K562 (cell line): Measurements from ENCODE around the gene MYBPHL. TPM values are rescaled to one million over a fixed set of nuclear protein-coding genes. Genes with fewer than 3 reads are reported as not detected.
A peak's percentile ranks its signal among the peaks of the same experiment; 100 is the strongest.
"Not testable (repeated sequence)": the region's sequence is repeated elsewhere in the genome, so short reads cannot be mapped to it uniquely, and the experiment has no call there.

Experiments
- ATAC-seq: fragments of 200-7000 bp; cut with Tn5 transposase; 3 replicates; pipeline ENCODE4 v1.9.1; 2020; ENCODE audit warnings: moderate library complexity
- BruUV-seq: library from RNA; stranded (reverse); fragments of 400-500 nt; replicated peaks from 2 replicates; lab custom pipeline; 2021; lab: Mats Ljungman, UMichigan
- CTCF ChIA-PET: fragments of 300-600 bp; formaldehyde crosslinking; extraction: SDS; loops from one replicate; lab custom pipeline; 2021; ENCODE audit warnings: low intra/inter-chr PET ratio; lab: Yijun Ruan, JAX
- POLR2A ChIA-PET: fragments of 300-600, 350-650 bp; sonication (Branson Sonifier 250); formaldehyde crosslinking; extraction: SDS; loops from one replicate; lab custom pipeline; 2021; ENCODE audit warnings: antibody characterized with exemption, inconsistent platforms; lab: Yijun Ruan, JAX
- DNase-seq, 4 experiments: peaks; one replicate each; pipeline versions ENCODE4 v3.0.0 to v3.0.0-alpha.2; 2011 to 2018; ENCODE audit warnings: low spot score in 3 of 4, mixed read lengths in 3 of 4; ENCODE audit errors: extremely low read depth in 1 of 4
- FAIRE-seq: peaks from 2 replicates; lab custom pipeline; 2011; peaks lifted over from hg19 to GRCh38; lab: Jason Lieb, UNC
- H2AFZ ChIP-seq: 2 replicates; pipeline ENCODE4 v1.6.0; 2011; ENCODE audit warnings: low read depth, low read length, control low read depth, inconsistent platforms
- H3K27ac ChIP-seq: fragments of 200-600 bp; 3 replicates; pipeline ENCODE4 v1.8.0; 2011; ENCODE audit warnings: low read depth, mild to moderate bottlenecking, control low read depth, inconsistent platforms, low read length, moderate library complexity, mixed read lengths; ENCODE audit errors: extremely low read depth
- H3K27me3 ChIP-seq, 2 experiments: fragments of 300-600 bp in 1 of 2; 2 replicates in 1 of 2; 3 replicates in 1 of 2; pipeline versions ENCODE4 v1.6.0 to v1.8.0; 2011; ENCODE audit warnings: inconsistent platforms in 2 of 2, low read length in 2 of 2, mild to moderate bottlenecking in 1 of 2, mixed read lengths in 1 of 2, moderate library complexity in 1 of 2; ENCODE audit not compliant: control insufficient read depth in 2 of 2, insufficient read depth in 2 of 2
- H3K36me3 ChIP-seq: fragments of 300-600 bp; 3 replicates; pipeline ENCODE4 v1.8.0; 2011; ENCODE audit warnings: mild to moderate bottlenecking, low read length, inconsistent platforms; ENCODE audit not compliant: control insufficient read depth, insufficient read depth
- H3K4me1 ChIP-seq, 2 experiments: fragments of 200-600 bp in 1 of 2; replicated peaks in 1 of 2; 2 replicates in 1 of 2; 3 replicates in 1 of 2; pipeline versions ENCODE4 v1.5.1 to v1.8.0; 2011; ENCODE audit warnings: inconsistent platforms in 2 of 2, low read length in 2 of 2, mild to moderate bottlenecking in 1 of 2, mixed read lengths in 1 of 2, moderate library complexity in 1 of 2; ENCODE audit not compliant: control insufficient read depth in 2 of 2, insufficient read depth in 2 of 2
- H3K4me2 ChIP-seq: 2 replicates; pipeline ENCODE4 v1.6.1; 2011; ENCODE audit warnings: low read length, control low read depth, inconsistent platforms, mixed read lengths; ENCODE audit not compliant: insufficient read depth
- H3K4me3 ChIP-seq: fragments of 200-600 bp; sonication (generic), shearing (Covaris generic); 2 replicates; pipeline ENCODE4 v1.5.1; 2016; ENCODE audit warnings: control low read depth, inconsistent platforms
- H3K79me2 ChIP-seq: fragments of 200-600 bp; 3 replicates; pipeline ENCODE4 v1.8.0; 2011; ENCODE audit warnings: low read length, inconsistent platforms; ENCODE audit not compliant: control insufficient read depth, insufficient read depth
- H3K9ac ChIP-seq, 2 experiments: 2 replicates each; pipeline versions ENCODE4 v1.6.0 to v1.6.1; 2011; ENCODE audit warnings: low read depth in 2 of 2, low read length in 2 of 2, control low read depth in 1 of 2, inconsistent platforms in 1 of 2, mild to moderate bottlenecking in 1 of 2, mixed read lengths in 1 of 2; ENCODE audit not compliant: insufficient read depth in 1 of 2
- H3K9me1 ChIP-seq: one replicate; pipeline ENCODE4 v1.6.0; 2011; ENCODE audit warnings: inconsistent platforms, mild to moderate bottlenecking, low read length, moderate library complexity; ENCODE audit not compliant: control insufficient read depth, insufficient read depth
- H3K9me3 ChIP-seq: replicated peaks from 2 replicates; pipeline ENCODE4 v1.5.1; 2011; ENCODE audit warnings: low read depth, low read length, inconsistent platforms; ENCODE audit not compliant: control insufficient read depth, insufficient read depth
- H4K20me1 ChIP-seq: replicated peaks from 2 replicates; pipeline ENCODE4 v1.6.1; 2011; ENCODE audit warnings: low read length, inconsistent platforms, mixed read lengths; ENCODE audit not compliant: control insufficient read depth, insufficient read depth
- ARID1B ChIP-seq: fragments of 450-650 bp; IDR thresholded peaks from 2 replicates; pipeline ENCODE4 v1.6.1; 2016; ENCODE audit warnings: antibody characterized with exemption, mild to moderate bottlenecking, inconsistent platforms
- BCOR ChIP-seq: fragments of 450-650 bp; IDR thresholded peaks from 2 replicates; pipeline ENCODE4 v1.6.1; 2016
- KAT8 ChIP-seq: fragments of 450-650 bp; IDR thresholded peaks from 2 replicates; pipeline ENCODE4 v1.6.1; 2016; ENCODE audit warnings: low read depth, mild to moderate bottlenecking
- KLF1 ChIP-seq: fragments of 450-650 bp; IDR thresholded peaks from 2 replicates; pipeline ENCODE4 v1.6.1; 2016; ENCODE audit warnings: missing genetic modification characterization, missing compliant biosample characterization
- RBFOX2 ChIP-seq: fragments of 200-400 bp; formaldehyde crosslinking; IDR thresholded peaks from 2 replicates; pipeline ENCODE4 v1.6.1; 2017; ENCODE audit warnings: low read depth, mild to moderate bottlenecking, low read length, moderate library complexity
- SLC30A9 ChIP-seq: fragments of 250-450 bp; sonication (Bioruptor Pico); IDR thresholded peaks from 2 replicates; pipeline ENCODE4 v1.8.0; 2022; ENCODE audit warnings: mild to moderate bottlenecking, moderate library complexity
- TAF1 ChIP-seq: IDR thresholded peaks from 2 replicates; pipeline ENCODE4 v1.6.1; 2011; ENCODE audit warnings: mild to moderate bottlenecking, low read length, moderate library complexity; ENCODE audit not compliant: insufficient read depth, control insufficient read depth, severe bottlenecking; ENCODE audit errors: extremely low read depth
- TAF9B ChIP-seq: fragments of 450-650 bp; IDR thresholded peaks from 2 replicates; pipeline ENCODE4 v1.6.1; 2018; ENCODE audit warnings: mild to moderate bottlenecking; ENCODE audit not compliant: partially characterized antibody
- TEAD1 ChIP-seq, 2 experiments: fragments of 450-650 bp in 1 of 2; sonication (generic) in 1 of 2; formaldehyde crosslinking; IDR thresholded peaks; 2 replicates each; pipeline versions ENCODE4 v1.4.0 to v1.8.0; 2020 to 2022; ENCODE audit warnings: mild to moderate bottlenecking in 2 of 2, missing genetic modification reagents in 1 of 2
- ZC3H11A ChIP-seq: IDR thresholded peaks from 2 replicates; pipeline ENCODE4 v1.6.1; 2012; ENCODE audit warnings: low read depth, low read length, improper control_type of control experiment
- ZC3H8 ChIP-seq: fragments of 450-650 bp; IDR thresholded peaks from 2 replicates; pipeline ENCODE4 v1.6.1; 2017
- ZNF174 ChIP-seq: fragments of 250-450 bp; sonication (Bioruptor Pico); IDR thresholded peaks from 2 replicates; pipeline ENCODE4 v1.4.0; 2020; ENCODE audit warnings: mild to moderate bottlenecking
- ZNF586 ChIP-seq: fragments of 450-650 bp; formaldehyde crosslinking; conservative IDR thresholded peaks from 2 replicates; pipeline ENCODE4 v1.4.0; 2020; ENCODE audit warnings: mild to moderate bottlenecking, moderate library complexity
- ZZZ3 ChIP-seq: fragments of 450-650 bp; IDR thresholded peaks from 2 replicates; pipeline ENCODE4 v1.6.1; 2016; ENCODE audit warnings: antibody characterized with exemption, mild to moderate bottlenecking, moderate library complexity
- WGBS: fragments of 100-300 bp; shearing (Covaris generic); methylation state at CpG from one replicate; pipeline ENCODE4 v1.1.6; 2016; ENCODE audit warnings: low coverage, mixed read lengths; ENCODE audit not compliant: insufficient coverage; ENCODE audit errors: missing lambda C conversion rate; 5-methylcytosine and 5-hydroxymethylcytosine counted together
- in situ Hi-C: fragments of 300-500 bp; cut with MboI; formaldehyde crosslinking; loops from 4 replicates; pipeline ENCODE4 v1.15.0; 2018; ENCODE audit warnings: inconsistent platforms, mixed read lengths
- intact Hi-C: fragments of 100-400 bp; cut with micrococcal nuclease; formaldehyde crosslinking; loops from 2 replicates; pipeline ENCODE4 v1.14.2; 2022
- polyA plus RNA-seq, 8 experiments: library from polyadenylated mRNA; depleted of rRNA in 4 of 8; stranded (reverse) in 5 of 8; unstranded in 3 of 8; fragments of >200 nt; fragmentation: Nextera tagmentation in 2 of 8; fragmentation: Illumina TruSeq in 1 of 8; extraction: Ambion mirVana in 2 of 8; extraction: Trizol in 1 of 8; gene quantifications; 2 replicates each; pipeline versions ENCODE4 v1.2.1 to v1.2.3, GENCODE V29; 2011 to 2014; ENCODE audit warnings: inconsistent platforms in 1 of 8, missing spikeins in 1 of 8
- total RNA-seq, 7 experiments: library from RNA; depleted of rRNA in 6 of 7; stranded (reverse); fragments of >200 nt in 6 of 7; fragmentation: Illumina TruSeq in 2 of 7; extraction: Trizol in 2 of 7; gene quantifications; 2 replicates each; pipeline versions ENCODE4 v1.2.1 to v1.2.3, GENCODE V29; 2011 to 2021; ENCODE audit warnings: low replicate concordance in 1 of 7
- TF ChIP-seq, protein P1 (sequence below): IDR thresholded peaks from 2 replicates; pipeline ENCODE4 v1.6.1; 2014; ENCODE audit warnings: antibody characterized with exemption
- TF ChIP-seq, protein P2 (sequence below): sonication (generic); formaldehyde crosslinking; IDR thresholded peaks from 2 replicates; pipeline ENCODE4 v1.9.0; 2022; ENCODE audit warnings: mild to moderate bottlenecking, missing genetic modification reagents
- TF ChIP-seq, protein P3 (sequence below): fragments of 250-450 bp; sonication (Bioruptor Pico); IDR thresholded peaks from 2 replicates; pipeline ENCODE4 v1.8.0; 2021; ENCODE audit warnings: mild to moderate bottlenecking, moderate library complexity
- TF ChIP-seq, protein P4 (sequence below): fragments of 450-650 bp; IDR thresholded peaks from 2 replicates; pipeline ENCODE4 v1.6.1; 2016

MYBPHL gene
- total and polyA plus RNA-seq, 9 of the 15 experiments (the other 6 are each of a cell fraction or from before 2014, with no cell fraction given), result 0.20 to 1.9 (median 0.33) TPM

DNA sequence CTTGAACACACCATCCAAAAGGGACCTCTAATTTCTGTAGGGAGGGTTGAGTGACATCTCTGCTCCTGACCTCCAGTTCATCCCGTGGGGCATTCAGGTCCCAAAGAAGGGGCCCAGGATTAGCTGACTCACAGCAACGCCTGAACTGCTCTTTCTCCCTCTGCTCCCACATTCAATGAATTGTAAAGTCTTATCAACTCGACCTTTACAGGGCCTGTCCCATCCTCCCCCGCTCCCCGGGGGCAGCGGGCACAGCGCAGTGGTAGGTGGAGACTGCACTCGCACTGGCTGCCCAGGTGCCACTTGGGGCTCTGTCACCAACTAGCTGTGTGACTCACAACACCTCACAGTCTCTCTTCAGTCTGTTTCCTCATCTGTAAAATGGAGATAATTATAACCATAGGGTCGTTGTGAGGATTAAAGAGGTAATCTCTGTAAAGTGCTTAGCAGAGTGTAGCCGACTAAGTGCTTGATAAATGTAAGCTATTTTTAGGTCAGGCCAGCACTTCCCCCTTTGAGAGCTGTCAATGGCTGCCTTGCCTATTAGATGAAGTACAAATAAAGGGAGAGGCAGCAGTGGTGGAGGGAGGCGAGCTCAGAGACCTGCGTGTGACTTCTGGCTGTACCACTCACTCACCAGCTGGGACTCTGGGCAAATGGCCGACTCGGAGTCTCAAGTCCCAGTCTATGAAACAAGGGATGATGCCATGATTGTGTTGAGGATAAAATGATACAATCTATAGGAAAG is 637 bp upstream of the MYBPHL start (continued):
- TF ChIP-seq, protein P1, sequence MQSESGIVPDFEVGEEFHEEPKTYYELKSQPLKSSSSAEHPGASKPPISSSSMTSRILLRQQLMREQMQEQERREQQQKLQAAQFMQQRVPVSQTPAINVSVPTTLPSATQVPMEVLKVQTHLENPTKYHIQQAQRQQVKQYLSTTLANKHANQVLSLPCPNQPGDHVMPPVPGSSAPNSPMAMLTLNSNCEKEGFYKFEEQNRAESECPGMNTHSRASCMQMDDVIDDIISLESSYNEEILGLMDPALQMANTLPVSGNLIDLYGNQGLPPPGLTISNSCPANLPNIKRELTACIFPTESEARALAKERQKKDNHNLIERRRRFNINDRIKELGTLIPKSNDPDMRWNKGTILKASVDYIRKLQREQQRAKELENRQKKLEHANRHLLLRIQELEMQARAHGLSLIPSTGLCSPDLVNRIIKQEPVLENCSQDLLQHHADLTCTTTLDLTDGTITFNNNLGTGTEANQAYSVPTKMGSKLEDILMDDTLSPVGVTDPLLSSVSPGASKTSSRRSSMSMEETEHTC, result no peak
- TF ChIP-seq ZC3H8 (no peak), TAF9B (no peak), BCOR (peak; percentile 91), ZC3H11A (no peak), TEAD1 (CRISPR knock-in tag; IDR thresholded peaks at IDR 0.05) (no peak), SLC30A9 (CRISPR knock-in tag) (no peak), ZZZ3 (no peak), KLF1 (tag) (0 out of 2 replicates have a peak, but pooled peaks have one; percentile 53), ARID1B (peak; percentile 87), ZNF174 (no peak), TAF1 (no peak), RBFOX2 (no peak), ZNF586 (CRISPR knock-in tag) (no peak), KAT8 (no peak)
- TF ChIP-seq, protein P2, sequence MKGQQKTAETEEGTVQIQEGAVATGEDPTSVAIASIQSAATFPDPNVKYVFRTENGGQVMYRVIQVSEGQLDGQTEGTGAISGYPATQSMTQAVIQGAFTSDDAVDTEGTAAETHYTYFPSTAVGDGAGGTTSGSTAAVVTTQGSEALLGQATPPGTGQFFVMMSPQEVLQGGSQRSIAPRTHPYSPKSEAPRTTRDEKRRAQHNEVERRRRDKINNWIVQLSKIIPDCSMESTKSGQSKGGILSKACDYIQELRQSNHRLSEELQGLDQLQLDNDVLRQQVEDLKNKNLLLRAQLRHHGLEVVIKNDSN (CRISPR knock-in tag), result no peak
- TF ChIP-seq, protein P3, sequence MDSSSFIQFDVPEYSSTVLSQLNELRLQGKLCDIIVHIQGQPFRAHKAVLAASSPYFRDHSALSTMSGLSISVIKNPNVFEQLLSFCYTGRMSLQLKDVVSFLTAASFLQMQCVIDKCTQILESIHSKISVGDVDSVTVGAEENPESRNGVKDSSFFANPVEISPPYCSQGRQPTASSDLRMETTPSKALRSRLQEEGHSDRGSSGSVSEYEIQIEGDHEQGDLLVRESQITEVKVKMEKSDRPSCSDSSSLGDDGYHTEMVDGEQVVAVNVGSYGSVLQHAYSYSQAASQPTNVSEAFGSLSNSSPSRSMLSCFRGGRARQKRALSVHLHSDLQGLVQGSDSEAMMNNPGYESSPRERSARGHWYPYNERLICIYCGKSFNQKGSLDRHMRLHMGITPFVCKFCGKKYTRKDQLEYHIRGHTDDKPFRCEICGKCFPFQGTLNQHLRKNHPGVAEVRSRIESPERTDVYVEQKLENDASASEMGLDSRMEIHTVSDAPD (CRISPR knock-in tag), result no peak
- TF ChIP-seq, protein P4, sequence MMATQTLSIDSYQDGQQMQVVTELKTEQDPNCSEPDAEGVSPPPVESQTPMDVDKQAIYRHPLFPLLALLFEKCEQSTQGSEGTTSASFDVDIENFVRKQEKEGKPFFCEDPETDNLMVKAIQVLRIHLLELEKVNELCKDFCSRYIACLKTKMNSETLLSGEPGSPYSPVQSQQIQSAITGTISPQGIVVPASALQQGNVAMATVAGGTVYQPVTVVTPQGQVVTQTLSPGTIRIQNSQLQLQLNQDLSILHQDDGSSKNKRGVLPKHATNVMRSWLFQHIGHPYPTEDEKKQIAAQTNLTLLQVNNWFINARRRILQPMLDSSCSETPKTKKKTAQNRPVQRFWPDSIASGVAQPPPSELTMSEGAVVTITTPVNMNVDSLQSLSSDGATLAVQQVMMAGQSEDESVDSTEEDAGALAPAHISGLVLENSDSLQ, result peak; percentile 91

DNA sequence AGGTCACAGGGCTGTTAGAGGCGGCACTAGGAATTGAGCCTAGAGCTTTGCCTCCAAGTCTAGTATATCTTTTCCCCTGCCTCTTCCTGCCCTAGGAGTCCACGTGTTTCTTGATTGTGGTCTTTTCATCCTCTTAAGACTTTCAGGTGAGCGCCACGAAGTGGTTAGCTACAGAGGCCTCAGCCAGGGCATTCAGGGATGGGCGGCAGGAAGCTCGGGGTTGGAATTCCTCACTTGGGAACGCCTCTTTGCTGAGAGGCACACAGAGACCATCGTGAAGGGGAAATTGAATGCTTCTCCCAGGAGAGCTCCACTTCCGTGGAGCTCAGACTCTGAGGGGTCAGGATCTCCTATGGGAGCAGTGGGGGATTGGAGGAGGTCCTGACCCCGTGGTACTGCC is 820 bp downstream of the MYBPHL start:
- intact Hi-C loops, H3K9me1 ChIP-seq, CTCF ChIA-PET, ATAC-seq, DNase-seq, FAIRE-seq, in situ Hi-C loops, H3K79me2 ChIP-seq, H3K27ac ChIP-seq, H3K4me2 ChIP-seq, H2AFZ ChIP-seq, BruUV-seq, H3K9me3 ChIP-seq, H3K4me3 ChIP-seq, H3K27me3 ChIP-seq: not testable (repeated sequence)
- Histone ChIP-seq H4K20me1 (peaks cover 16% of the 10 kb centered on the region), H3K36me3 (peaks cover 13% of the 10 kb centered on the region; the same call in 2 of the 3 replicates), H3K9ac (peak overlapping the region in 1 of 2 experiments; percentile 37; a peak in 1 of 4 replicates), H3K4me1 (peaks cover 18 to 38% of the 10 kb centered on the region in 2 experiments)
- WGBS, result 73% methylated on average over 9 of the region's 10 CpGs
- POLR2A ChIA-PET, result interaction anchor here (0.6 to 4.6 kb wide), 7 partner anchors 10 to 84 kb away, joined by 3 to 62 read pairs (median 3); no protein-coding TSS in a partner anchor
